GM12878 (cell line): ENCODE data around the gene F2RL1. TPM values are rescaled to one million over a fixed set of nuclear protein-coding genes. Genes with fewer than 3 reads are reported as not detected.

ENCODE experiments used
- ATAC-seq: fragments of 200-7000 bp; cut with Tn5 transposase; 3 replicates; pipeline ENCODE4 v1.9.1; 2020; ENCODE audit warnings: mild to moderate bottlenecking, moderate library complexity
- BruUV-seq: library from RNA; stranded (reverse); fragments of 400-500 nt; replicated peaks from 2 replicates; lab custom pipeline; 2021; lab: Mats Ljungman, UMichigan
- CTCF ChIA-PET: fragments of 300-600 bp; sonication (Branson Sonifier 250); formaldehyde crosslinking; extraction: SDS; loops from one replicate; lab custom pipeline; 2021; ENCODE audit warnings: inconsistent platforms; lab: Yijun Ruan, JAX
- POLR2A ChIA-PET: fragments of 350-600 bp; formaldehyde crosslinking; extraction: SDS; loops from one replicate; lab custom pipeline; 2021; ENCODE audit warnings: inconsistent platforms; lab: Charles Lee
- RAD21 ChIA-PET: fragments of 300-600 bp; sonication (Branson Sonifier 250); formaldehyde crosslinking; loops from one replicate; lab custom pipeline; 2023; ENCODE audit warnings: antibody characterized with exemption; ENCODE audit not compliant: unreplicated experiment; lab: Charles Lee
- SMC1A ChIA-PET: fragments of 300-600 bp; sonication (Branson Sonifier 250); formaldehyde crosslinking; loops from one replicate; lab custom pipeline; 2023; ENCODE audit not compliant: unreplicated experiment, uncharacterized antibody; lab: Charles Lee
- DNase-seq: peaks from one replicate; pipeline ENCODE4 v3.0.0-alpha.2; 2011; ENCODE audit warnings: low read depth, low spot score
- FAIRE-seq: peaks from 3 replicates; lab custom pipeline; 2011; peaks lifted over from hg19 to GRCh38; lab: Jason Lieb, UNC
- H2AFZ ChIP-seq: 2 replicates; pipeline ENCODE4 v1.6.0; 2011; ENCODE audit warnings: low read depth, low read length, control low read depth; ENCODE audit not compliant: control insufficient read depth
- H3K27ac ChIP-seq: 2 replicates; pipeline ENCODE4 v1.5.1; 2011; ENCODE audit warnings: control low read depth; ENCODE audit not compliant: control insufficient read depth, insufficient read depth
- H3K27me3 ChIP-seq, 2 experiments: replicated peaks in 1 of 2; 2 replicates each; pipeline versions ENCODE4 v1.6.0 to v1.6.1; 2011; ENCODE audit warnings: low read length in 1 of 2; ENCODE audit not compliant: control insufficient read depth in 2 of 2, insufficient read depth in 2 of 2
- H3K36me3 ChIP-seq, 2 experiments: 2 replicates each; pipeline ENCODE4 v1.5.1; 2011; ENCODE audit warnings: low read length in 1 of 2; ENCODE audit not compliant: control insufficient read depth in 2 of 2, insufficient read depth in 2 of 2
- H3K4me1 ChIP-seq: 2 replicates; pipeline ENCODE4 v1.6.1; 2011; ENCODE audit warnings: mild to moderate bottlenecking, low read length, moderate library complexity, mixed read lengths; ENCODE audit not compliant: control insufficient read depth, insufficient read depth
- H3K4me2 ChIP-seq: 2 replicates; pipeline ENCODE4 v1.6.0; 2011; ENCODE audit warnings: control low read depth; ENCODE audit not compliant: control insufficient read depth, insufficient read depth
- H3K4me3 ChIP-seq: fragments of 200-600 bp; sonication (generic); 2 replicates; pipeline ENCODE4 v1.5.1; 2016
- H3K79me2 ChIP-seq: 2 replicates; pipeline ENCODE4 v1.6.0; 2011; ENCODE audit warnings: low read length; ENCODE audit not compliant: control insufficient read depth, insufficient read depth
- H3K9ac ChIP-seq: 2 replicates; pipeline ENCODE4 v1.8.0; 2011; ENCODE audit warnings: low read length, control low read depth, mixed read lengths; ENCODE audit not compliant: control insufficient read depth, insufficient read depth
- H3K9me3 ChIP-seq: replicated peaks from 3 replicates; pipeline ENCODE4 v1.5.1; 2011; ENCODE audit warnings: mild to moderate bottlenecking, low read length; ENCODE audit not compliant: control insufficient read depth, insufficient read depth
- H4K20me1 ChIP-seq: 2 replicates; pipeline ENCODE4 v1.6.0; 2011; ENCODE audit not compliant: control insufficient read depth, insufficient read depth
- BHLHE40 ChIP-seq, 2 experiments: fragments of 450-650 bp in 1 of 2; IDR thresholded peaks; 2 replicates each; pipeline ENCODE4 v1.6.1; 2011 to 2017; ENCODE audit warnings: low read depth in 2 of 2, borderline replicate concordance in 1 of 2, improper control_type of control experiment in 1 of 2, low read length in 1 of 2, mild to moderate bottlenecking in 1 of 2
- CBX5 ChIP-seq: sonication (generic); IDR thresholded peaks from 2 replicates; pipeline ENCODE4 v1.6.1; 2016; ENCODE audit warnings: low read depth, moderate library complexity, mild to moderate bottlenecking, inconsistent platforms
- ESRRA ChIP-seq: IDR thresholded peaks from 2 replicates; pipeline ENCODE4 v1.6.1; 2012; ENCODE audit warnings: mild to moderate bottlenecking, low read length, improper control_type of control experiment
- EZH2 ChIP-seq: IDR thresholded peaks from 2 replicates; pipeline ENCODE4 v1.6.1; 2012; ENCODE audit warnings: low read depth, mild to moderate bottlenecking, control low read depth, inconsistent platforms, low read length, borderline replicate concordance; ENCODE audit not compliant: control insufficient read depth
- HCFC1 ChIP-seq: fragments of 150-350 bp; IDR thresholded peaks from 2 replicates; pipeline ENCODE4 v1.6.1; 2014; ENCODE audit warnings: low read length
- IKZF1 ChIP-seq: fragments of 450-650 bp; conservative IDR thresholded peaks from 2 replicates; pipeline ENCODE4 v1.6.1; 2017; ENCODE audit warnings: antibody characterized with exemption, mild to moderate bottlenecking
- MLLT1 ChIP-seq: fragments of 450-650 bp; IDR thresholded peaks from 2 replicates; pipeline ENCODE4 v1.6.1; 2016; ENCODE audit warnings: mild to moderate bottlenecking
- MYB ChIP-seq: fragments of 150-350 bp; IDR thresholded peaks from 2 replicates; pipeline ENCODE4 v1.6.1; 2014; ENCODE audit warnings: mild to moderate bottlenecking, low read depth, low read length, borderline replicate concordance
- NFYA ChIP-seq: IDR thresholded peaks from 2 replicates; pipeline ENCODE4 v1.6.1; 2011; ENCODE audit warnings: low read depth, mild to moderate bottlenecking, low read length, improper control_type of control experiment, borderline replicate concordance
- RAD21 ChIP-seq: IDR thresholded peaks from 2 replicates; pipeline ENCODE4 v1.6.1; 2011; ENCODE audit warnings: mild to moderate bottlenecking, low read depth, low read length, moderate library complexity; ENCODE audit not compliant: insufficient read depth
- SMAD1 ChIP-seq: fragments of 450-650 bp; IDR thresholded peaks from 2 replicates; pipeline ENCODE4 v1.6.1; 2018; ENCODE audit warnings: mild to moderate bottlenecking, low read depth; ENCODE audit not compliant: partially characterized antibody
- ZBED1 ChIP-seq: IDR thresholded peaks from 2 replicates; pipeline ENCODE4 v1.6.1; 2016; ENCODE audit warnings: borderline replicate concordance
- ZNF24 ChIP-seq: fragments of 450-650 bp; IDR thresholded peaks from 2 replicates; pipeline ENCODE4 v1.6.1; 2017; ENCODE audit warnings: antibody characterized with exemption, mild to moderate bottlenecking
- WGBS: methylation state at CpG from one replicate; pipeline ENCODE4 v1.1.6; 2016; ENCODE audit warnings: low lambda C conversion rate; ENCODE audit not compliant: insufficient replicate concordance, insufficient coverage; ENCODE audit errors: missing lambda C conversion rate; 5-methylcytosine and 5-hydroxymethylcytosine counted together
- in situ Hi-C: fragments of 300-500 bp; cut with MboI; formaldehyde crosslinking; loops from 9 replicates; pipeline ENCODE4 v1.14.3; 2018; ENCODE audit warnings: mixed read lengths
- intact Hi-C: fragments of 100-400 bp; cut with micrococcal nuclease; formaldehyde crosslinking; loops from one replicate; pipeline ENCODE4 v1.14.2; 2022; ENCODE audit not compliant: unreplicated experiment
- polyA plus RNA-seq, 11 experiments: library from polyadenylated mRNA; depleted of rRNA in 4 of 11; unstranded in 6 of 11; stranded (reverse) in 5 of 11; fragments of >200 nt; fragmentation: Nextera tagmentation in 4 of 11; fragmentation: Illumina TruSeq in 1 of 11; extraction: Ambion mirVana in 4 of 11; extraction: Trizol in 1 of 11; gene quantifications; 1 replicate in 1 of 11; 2 replicates in 10 of 11; pipeline versions ENCODE4 v1.2.1 to v1.2.3, GENCODE V29; 2011 to 2016; ENCODE audit warnings: inconsistent platforms in 2 of 11, missing spikeins in 2 of 11, low read depth in 1 of 11
- total RNA-seq, 4 experiments: library from RNA; depleted of rRNA in 3 of 4; stranded (reverse); fragments of >200 nt in 3 of 4; fragmentation: Illumina TruSeq in 1 of 4; extraction: Trizol in 1 of 4; gene quantifications; 2 replicates each; pipeline versions ENCODE4 v1.2.1 to v1.2.3, GENCODE V29; 2013 to 2021

F2RL1 gene
- total and polyA plus RNA-seq, 10 of the 15 experiments (the other 5 are each of a cell fraction or from before 2014, with no cell fraction given) = 0.04 to 0.10 TPM; not detected in 8

- H2AFZ ChIP-seq = no peak overlapping the region
- intact Hi-C loops (no loop called here), in situ Hi-C loops (no loop called here)
- FAIRE-seq = no peak
- ATAC-seq = no peak
- WGBS = 64% methylated on average over 3 of the region's 3 CpGs
- CTCF ChIA-PET = no interaction called here
- no peaks in the 10 kb centered on the region for H3K4me1 ChIP-seq
- H3K9ac ChIP-seq = no peak overlapping the region
- H3K79me2 ChIP-seq = no peaks in the 10 kb centered on the region
- SMC1A ChIA-PET = no interaction called here
- H3K27me3 ChIP-seq = no peaks in the 10 kb centered on the region; a peak in 1 of 4 replicates
- BruUV-seq = no TSS peak
- H3K4me2 ChIP-seq = no peak overlapping the region
- H3K36me3 ChIP-seq = no peaks in the 10 kb centered on the region
- TF ChIP-seq ESRRA (no peak), HCFC1 (no peak), SMAD1 (no peak), CBX5 (no peak), ZNF24 (no peak), EZH2 (no peak), MYB (no peak), ZBED1 (no peak), BHLHE40 (IDR thresholded peaks at IDR 0.05; ENCODE audit: borderline replicate concordance in 1 of 2, low read depth in 2 of 2, low read length in 1 of 2) (no peak), NFYA (no peak)
- no peaks in the 10 kb centered on the region for H4K20me1 ChIP-seq
- no peaks in the 10 kb centered on the region for H3K9me3 ChIP-seq
- no peak overlapping the region for H3K27ac ChIP-seq
- H3K4me3 ChIP-seq = no peak overlapping the region
- POLR2A ChIA-PET = no interaction called here
- RAD21 ChIA-PET = no interaction called here
- no peak for DNase-seq
Observed at GRCh38 chr5:76801803-76802195, 17.0 kb upstream of the F2RL1 start.

- CTCF ChIA-PET = no interaction called here
- ATAC-seq = peak; percentile 61
Observed at GRCh38 chr5:76804266-76804665, 14.6 kb upstream of the F2RL1 start.

More at GRCh38 chr5:76804266-76804665, 14.6 kb upstream of the F2RL1 start:
- no peak overlapping the region for H3K27ac ChIP-seq
- WGBS = 56% methylated on average over 8 of the region's 8 CpGs
- no peak overlapping the region for H3K4me3 ChIP-seq
- POLR2A ChIA-PET = no interaction called here
- RAD21 ChIA-PET = no interaction called here
- no TSS peak for BruUV-seq
- H3K27me3 ChIP-seq = no peaks in the 10 kb centered on the region; a peak in 1 of 4 replicates
- no peak overlapping the region for H2AFZ ChIP-seq
- H3K4me1 ChIP-seq = no peaks in the 10 kb centered on the region
- intact Hi-C loops = no loop called here
- no peak overlapping the region for H3K9ac ChIP-seq
- FAIRE-seq = no peak
- no peaks in the 10 kb centered on the region for H3K9me3 ChIP-seq
- TF ChIP-seq RAD21 (no peak), MLLT1 (no peak), IKZF1 (0 out of 2 replicates have a peak, but pooled peaks have one; percentile 18)
- H3K36me3 ChIP-seq = no peaks in the 10 kb centered on the region
- SMC1A ChIA-PET = interaction anchor here (1.1 kb wide), 1 partner anchor 13 kb away, joined by 3 read pairs; no protein-coding TSS in a partner anchor
- no peak for DNase-seq
- H3K4me2 ChIP-seq = no peak overlapping the region
- no peaks in the 10 kb centered on the region for H4K20me1 ChIP-seq
- no peaks in the 10 kb centered on the region for H3K79me2 ChIP-seq
- in situ Hi-C loops = no loop called here
